Measurements from ENCODE around the gene CCNE1. TPM values are rescaled to one million over a fixed set of nuclear protein-coding genes. Genes with fewer than 3 reads are reported as not detected.

CCNE1 gene
- total and polyA plus RNA-seq, 2 of the 13 experiments (the other 11 are each of a cell fraction or from before 2014, with no cell fraction given) = 16.0 to 50.6 TPM

DNA sequence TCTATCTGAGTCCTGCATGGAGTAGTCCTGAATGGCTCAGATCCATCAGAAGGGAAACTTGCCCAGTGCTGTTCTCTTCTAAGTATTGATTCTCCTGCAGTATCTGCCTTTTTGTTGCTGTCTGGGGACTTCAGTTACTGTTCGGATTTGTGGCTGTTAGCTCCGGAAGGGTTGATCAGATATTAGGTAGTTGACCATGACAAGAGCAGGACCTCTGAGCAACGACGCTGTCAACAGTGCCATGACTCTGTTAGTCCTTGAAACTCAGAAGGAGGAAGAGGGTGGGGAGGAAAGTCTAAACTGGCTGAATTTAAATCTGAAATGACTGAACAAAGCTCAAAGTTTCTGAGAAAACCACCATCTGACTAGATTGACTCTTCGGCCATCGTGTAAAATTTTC, 42.2 kb downstream of the CCNE1 start (continued):
- TF ChIP-seq, protein P1, sequence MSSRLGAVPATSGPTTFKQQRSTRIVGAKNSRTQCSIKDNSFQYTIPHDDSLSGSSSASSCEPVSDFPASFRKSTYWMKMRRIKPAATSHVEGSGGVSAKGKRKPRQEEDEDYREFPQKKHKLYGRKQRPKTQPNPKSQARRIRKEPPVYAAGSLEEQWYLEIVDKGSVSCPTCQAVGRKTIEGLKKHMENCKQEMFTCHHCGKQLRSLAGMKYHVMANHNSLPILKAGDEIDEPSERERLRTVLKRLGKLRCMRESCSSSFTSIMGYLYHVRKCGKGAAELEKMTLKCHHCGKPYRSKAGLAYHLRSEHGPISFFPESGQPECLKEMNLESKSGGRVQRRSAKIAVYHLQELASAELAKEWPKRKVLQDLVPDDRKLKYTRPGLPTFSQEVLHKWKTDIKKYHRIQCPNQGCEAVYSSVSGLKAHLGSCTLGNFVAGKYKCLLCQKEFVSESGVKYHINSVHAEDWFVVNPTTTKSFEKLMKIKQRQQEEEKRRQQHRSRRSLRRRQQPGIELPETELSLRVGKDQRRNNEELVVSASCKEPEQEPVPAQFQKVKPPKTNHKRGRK (CRISPR knock-in tag; IDR thresholded peaks at IDR 0.05) = no peak
- TF ChIP-seq DMAP1 (CRISPR knock-in tag; IDR thresholded peaks at IDR 0.05) (no peak), TAF15 (IDR thresholded peaks at IDR 0.05; ENCODE audit: low read depth, low read length, poor library complexity, severe bottlenecking) (no peak), ZNF101 (CRISPR knock-in tag; IDR thresholded peaks at IDR 0.05; ENCODE audit: borderline replicate concordance, low read depth) (no peak), ZNF251 (CRISPR knock-in tag; IDR thresholded peaks at IDR 0.05) (no peak), KDM4B (CRISPR knock-in tag; IDR thresholded peaks at IDR 0.05) (no peak), HCFC1 (IDR thresholded peaks at IDR 0.05; ENCODE audit: low read depth, low read length) (no peak)
- TF ChIP-seq, protein P2, sequence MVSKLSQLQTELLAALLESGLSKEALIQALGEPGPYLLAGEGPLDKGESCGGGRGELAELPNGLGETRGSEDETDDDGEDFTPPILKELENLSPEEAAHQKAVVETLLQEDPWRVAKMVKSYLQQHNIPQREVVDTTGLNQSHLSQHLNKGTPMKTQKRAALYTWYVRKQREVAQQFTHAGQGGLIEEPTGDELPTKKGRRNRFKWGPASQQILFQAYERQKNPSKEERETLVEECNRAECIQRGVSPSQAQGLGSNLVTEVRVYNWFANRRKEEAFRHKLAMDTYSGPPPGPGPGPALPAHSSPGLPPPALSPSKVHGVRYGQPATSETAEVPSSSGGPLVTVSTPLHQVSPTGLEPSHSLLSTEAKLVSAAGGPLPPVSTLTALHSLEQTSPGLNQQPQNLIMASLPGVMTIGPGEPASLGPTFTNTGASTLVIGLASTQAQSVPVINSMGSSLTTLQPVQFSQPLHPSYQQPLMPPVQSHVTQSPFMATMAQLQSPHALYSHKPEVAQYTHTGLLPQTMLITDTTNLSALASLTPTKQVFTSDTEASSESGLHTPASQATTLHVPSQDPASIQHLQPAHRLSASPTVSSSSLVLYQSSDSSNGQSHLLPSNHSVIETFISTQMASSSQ (IDR thresholded peaks at IDR 0.05; ENCODE audit: low read depth) = no peak
- TF ChIP-seq, protein P2 (CRISPR knock-in tag; IDR thresholded peaks at IDR 0.05; ENCODE audit: borderline replicate concordance) = no peak
- TF ChIP-seq, protein P3, sequence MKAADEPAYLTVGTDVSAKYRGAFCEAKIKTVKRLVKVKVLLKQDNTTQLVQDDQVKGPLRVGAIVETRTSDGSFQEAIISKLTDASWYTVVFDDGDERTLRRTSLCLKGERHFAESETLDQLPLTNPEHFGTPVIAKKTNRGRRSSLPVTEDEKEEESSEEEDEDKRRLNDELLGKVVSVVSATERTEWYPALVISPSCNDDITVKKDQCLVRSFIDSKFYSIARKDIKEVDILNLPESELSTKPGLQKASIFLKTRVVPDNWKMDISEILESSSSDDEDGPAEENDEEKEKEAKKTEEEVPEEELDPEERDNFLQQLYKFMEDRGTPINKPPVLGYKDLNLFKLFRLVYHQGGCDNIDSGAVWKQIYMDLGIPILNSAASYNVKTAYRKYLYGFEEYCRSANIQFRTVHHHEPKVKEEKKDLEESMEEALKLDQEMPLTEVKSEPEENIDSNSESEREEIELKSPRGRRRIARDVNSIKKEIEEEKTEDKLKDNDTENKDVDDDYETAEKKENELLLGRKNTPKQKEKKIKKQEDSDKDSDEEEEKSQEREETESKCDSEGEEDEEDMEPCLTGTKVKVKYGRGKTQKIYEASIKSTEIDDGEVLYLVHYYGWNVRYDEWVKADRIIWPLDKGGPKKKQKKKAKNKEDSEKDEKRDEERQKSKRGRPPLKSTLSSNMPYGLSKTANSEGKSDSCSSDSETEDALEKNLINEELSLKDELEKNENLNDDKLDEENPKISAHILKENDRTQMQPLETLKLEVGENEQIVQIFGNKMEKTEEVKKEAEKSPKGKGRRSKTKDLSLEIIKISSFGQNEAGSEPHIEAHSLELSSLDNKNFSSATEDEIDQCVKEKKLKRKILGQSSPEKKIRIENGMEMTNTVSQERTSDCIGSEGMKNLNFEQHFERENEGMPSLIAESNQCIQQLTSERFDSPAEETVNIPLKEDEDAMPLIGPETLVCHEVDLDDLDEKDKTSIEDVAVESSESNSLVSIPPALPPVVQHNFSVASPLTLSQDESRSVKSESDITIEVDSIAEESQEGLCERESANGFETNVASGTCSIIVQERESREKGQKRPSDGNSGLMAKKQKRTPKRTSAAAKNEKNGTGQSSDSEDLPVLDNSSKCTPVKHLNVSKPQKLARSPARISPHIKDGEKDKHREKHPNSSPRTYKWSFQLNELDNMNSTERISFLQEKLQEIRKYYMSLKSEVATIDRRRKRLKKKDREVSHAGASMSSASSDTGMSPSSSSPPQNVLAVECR (CRISPR knock-in tag; IDR thresholded peaks at IDR 0.05; ENCODE audit: borderline replicate concordance) = no peak
